ENCODE measurements around the gene OTUD6A. TPM values are rescaled to one million over a fixed set of nuclear protein-coding genes. Genes with fewer than 3 reads are reported as not detected.

The OTUD6A gene
- total and polyA plus RNA-seq, 2 donors from 2014 or later: not detected

- FAIRE-seq (no peak), DNase-seq (peak in 4 of 5 donors; percentile 35 to 62 (median 48))
- no peak overlapping the region for H3K9ac ChIP-seq (ENCODE audit: low read length in 3 of 3)
- H3K27ac ChIP-seq (ENCODE audit: low read depth in 2 of 2, low read length in 2 of 2): no peak overlapping the region
- no peaks in the 10 kb centered on the region for H3K4me1 ChIP-seq (ENCODE audit: control insufficient read depth in 2 of 3, insufficient read depth in 2 of 3, low read depth in 1 of 3, low read length in 3 of 3)
- TF ChIP-seq, protein P1, sequence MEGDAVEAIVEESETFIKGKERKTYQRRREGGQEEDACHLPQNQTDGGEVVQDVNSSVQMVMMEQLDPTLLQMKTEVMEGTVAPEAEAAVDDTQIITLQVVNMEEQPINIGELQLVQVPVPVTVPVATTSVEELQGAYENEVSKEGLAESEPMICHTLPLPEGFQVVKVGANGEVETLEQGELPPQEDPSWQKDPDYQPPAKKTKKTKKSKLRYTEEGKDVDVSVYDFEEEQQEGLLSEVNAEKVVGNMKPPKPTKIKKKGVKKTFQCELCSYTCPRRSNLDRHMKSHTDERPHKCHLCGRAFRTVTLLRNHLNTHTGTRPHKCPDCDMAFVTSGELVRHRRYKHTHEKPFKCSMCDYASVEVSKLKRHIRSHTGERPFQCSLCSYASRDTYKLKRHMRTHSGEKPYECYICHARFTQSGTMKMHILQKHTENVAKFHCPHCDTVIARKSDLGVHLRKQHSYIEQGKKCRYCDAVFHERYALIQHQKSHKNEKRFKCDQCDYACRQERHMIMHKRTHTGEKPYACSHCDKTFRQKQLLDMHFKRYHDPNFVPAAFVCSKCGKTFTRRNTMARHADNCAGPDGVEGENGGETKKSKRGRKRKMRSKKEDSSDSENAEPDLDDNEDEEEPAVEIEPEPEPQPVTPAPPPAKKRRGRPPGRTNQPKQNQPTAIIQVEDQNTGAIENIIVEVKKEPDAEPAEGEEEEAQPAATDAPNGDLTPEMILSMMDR (IDR thresholded peaks at IDR 0.05; ENCODE audit: borderline replicate concordance, extremely low read depth, insufficient read depth): peak; percentile 63
- intact Hi-C loops (cut with DNase I): no loop called here
- no peaks in the 10 kb centered on the region for H3K27me3 ChIP-seq (ENCODE audit: control insufficient read depth, insufficient read depth, low read length)
- H3K9me3 ChIP-seq (ENCODE audit: control insufficient read depth in 2 of 3, insufficient read depth in 1 of 3, low read length in 3 of 3): no peaks in the 10 kb centered on the region
- H3K36me3 ChIP-seq (ENCODE audit: control insufficient read depth in 2 of 3, insufficient read depth in 3 of 3, low read length in 3 of 3): no peaks in the 10 kb centered on the region
- H3K4me3 ChIP-seq (ENCODE audit: low read length in 3 of 3): no peak overlapping the region
Measured at GRCh38 chrX:70030301-70030767, 31.9 kb upstream of the OTUD6A start.

GRCh38 chrX:70032792-70033191 lies 29.5 kb upstream of the OTUD6A start:
- no peak for FAIRE-seq
- H3K27ac ChIP-seq (ENCODE audit: low read depth in 2 of 2, low read length in 2 of 2): no peak overlapping the region
- H3K9me3 ChIP-seq (ENCODE audit: control insufficient read depth in 2 of 3, insufficient read depth in 1 of 3, low read length in 3 of 3): no peaks in the 10 kb centered on the region
- H3K4me1 ChIP-seq (ENCODE audit: control insufficient read depth in 2 of 3, insufficient read depth in 2 of 3, low read depth in 1 of 3, low read length in 3 of 3): no peaks in the 10 kb centered on the region
- no peaks in the 10 kb centered on the region for H3K36me3 ChIP-seq (ENCODE audit: control insufficient read depth in 2 of 3, insufficient read depth in 3 of 3, low read length in 3 of 3)
- no peak overlapping the region for H3K4me3 ChIP-seq (ENCODE audit: low read length in 3 of 3)
- DNase-seq: no peak
- TF ChIP-seq, protein P1 (IDR thresholded peaks at IDR 0.05; ENCODE audit: borderline replicate concordance, extremely low read depth, insufficient read depth): no peak
- intact Hi-C loops (cut with DNase I): no loop called here
- no peak overlapping the region for H3K9ac ChIP-seq (ENCODE audit: low read length in 3 of 3)
- H3K27me3 ChIP-seq (ENCODE audit: control insufficient read depth, insufficient read depth, low read length): no peaks in the 10 kb centered on the region

DNA sequence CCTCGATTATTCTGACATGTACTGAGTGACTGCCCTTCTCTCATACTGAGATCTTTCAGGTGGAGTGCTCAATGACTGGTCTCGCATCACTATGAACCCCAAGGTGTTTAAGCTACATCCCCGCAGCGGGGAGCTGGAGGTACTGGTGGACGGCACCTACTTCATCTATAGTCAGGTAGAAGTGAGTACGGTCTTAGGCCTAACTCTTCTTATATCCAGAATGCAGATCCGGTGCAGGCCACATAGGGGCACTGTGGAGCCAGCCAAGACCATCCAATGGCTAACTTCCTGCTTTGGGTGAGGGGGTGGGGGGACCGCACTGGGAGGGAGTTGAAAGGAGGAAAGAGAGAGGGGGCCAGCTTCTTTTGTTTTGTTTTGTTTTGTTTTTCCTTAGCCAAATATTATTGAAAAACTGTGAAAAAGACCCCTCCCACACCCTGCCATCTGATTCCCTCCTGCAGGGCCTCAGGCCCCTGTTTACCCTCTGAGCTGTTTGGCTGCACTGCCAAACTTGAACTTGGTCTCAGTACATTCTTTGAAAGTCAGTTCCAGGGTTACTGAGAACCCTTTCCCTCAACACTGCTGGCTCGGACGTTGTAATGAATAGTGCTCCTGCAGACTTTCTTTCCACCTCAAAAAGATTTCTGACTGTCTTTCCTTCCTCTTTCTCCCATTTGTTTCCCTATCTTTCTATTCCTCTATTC lies 28.8 kb upstream of the OTUD6A start:
- Histone ChIP-seq H3K27ac (ENCODE audit: low read depth in 2 of 2, low read length in 2 of 2) (no peak overlapping the region), H3K36me3 (ENCODE audit: control insufficient read depth in 2 of 3, insufficient read depth in 3 of 3, low read length in 3 of 3) (no peaks in the 10 kb centered on the region), H3K4me1 (ENCODE audit: control insufficient read depth in 2 of 3, insufficient read depth in 2 of 3, low read depth in 1 of 3, low read length in 3 of 3) (no peaks in the 10 kb centered on the region), H3K9me3 (ENCODE audit: control insufficient read depth in 2 of 3, insufficient read depth in 1 of 3, low read length in 3 of 3) (no peaks in the 10 kb centered on the region), H3K9ac (ENCODE audit: low read length in 3 of 3) (no peak overlapping the region), H3K27me3 (ENCODE audit: control insufficient read depth, insufficient read depth, low read length) (no peaks in the 10 kb centered on the region), H3K4me3 (ENCODE audit: low read length in 3 of 3) (no peak overlapping the region)
- TF ChIP-seq, protein P1 (IDR thresholded peaks at IDR 0.05; ENCODE audit: borderline replicate concordance, extremely low read depth, insufficient read depth): peak; percentile 13
- no peak for FAIRE-seq
- peak in 4 of 5 donors; percentile 34 to 40 (median 39) for DNase-seq
- intact Hi-C loops (cut with DNase I): no loop called here
